ENCODE measurements around the gene MYO10. TPM values are rescaled to one million over a fixed set of nuclear protein-coding genes. Genes with fewer than 3 reads are reported as not detected.

Gene MYO10
- total RNA-seq, 1 donor from 2014 or later = 56.7 TPM

DNA sequence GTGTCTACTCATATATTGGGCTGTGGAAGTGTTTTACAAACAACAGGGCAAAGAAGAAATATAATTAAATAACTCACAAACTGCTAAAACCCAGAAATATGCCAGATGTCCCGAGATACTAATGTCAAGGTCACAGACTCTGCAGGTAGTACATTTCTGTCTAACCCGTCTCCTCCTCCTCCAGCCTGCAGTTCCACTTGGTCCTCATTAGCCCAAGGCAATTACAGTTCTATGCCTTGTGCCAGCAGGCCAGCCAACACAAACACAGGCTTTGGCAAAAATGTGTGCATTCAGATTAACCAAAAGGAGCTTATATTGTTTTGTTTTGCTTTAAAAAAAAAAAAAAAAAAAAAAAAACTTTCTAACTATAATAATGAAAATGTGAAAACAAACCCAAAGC is 148.8 kb downstream of the MYO10 start:
- H3K9me3 Mint-ChIP-seq = no peaks in the 10 kb centered on the region
- H3K4me1 Mint-ChIP-seq = peaks cover 13% of the 10 kb centered on the region
- TF ChIP-seq, protein P1, sequence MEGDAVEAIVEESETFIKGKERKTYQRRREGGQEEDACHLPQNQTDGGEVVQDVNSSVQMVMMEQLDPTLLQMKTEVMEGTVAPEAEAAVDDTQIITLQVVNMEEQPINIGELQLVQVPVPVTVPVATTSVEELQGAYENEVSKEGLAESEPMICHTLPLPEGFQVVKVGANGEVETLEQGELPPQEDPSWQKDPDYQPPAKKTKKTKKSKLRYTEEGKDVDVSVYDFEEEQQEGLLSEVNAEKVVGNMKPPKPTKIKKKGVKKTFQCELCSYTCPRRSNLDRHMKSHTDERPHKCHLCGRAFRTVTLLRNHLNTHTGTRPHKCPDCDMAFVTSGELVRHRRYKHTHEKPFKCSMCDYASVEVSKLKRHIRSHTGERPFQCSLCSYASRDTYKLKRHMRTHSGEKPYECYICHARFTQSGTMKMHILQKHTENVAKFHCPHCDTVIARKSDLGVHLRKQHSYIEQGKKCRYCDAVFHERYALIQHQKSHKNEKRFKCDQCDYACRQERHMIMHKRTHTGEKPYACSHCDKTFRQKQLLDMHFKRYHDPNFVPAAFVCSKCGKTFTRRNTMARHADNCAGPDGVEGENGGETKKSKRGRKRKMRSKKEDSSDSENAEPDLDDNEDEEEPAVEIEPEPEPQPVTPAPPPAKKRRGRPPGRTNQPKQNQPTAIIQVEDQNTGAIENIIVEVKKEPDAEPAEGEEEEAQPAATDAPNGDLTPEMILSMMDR (IDR thresholded peaks at IDR 0.05; ENCODE audit: unreplicated experiment) = no peak
- DNase-seq (ENCODE audit: low spot score in 2 of 2, unreplicated experiment in 2 of 2) = no peak
- no peak overlapping the region for H3K27ac Mint-ChIP-seq
- H3K4me3 Mint-ChIP-seq = no peak overlapping the region
- no peaks in the 10 kb centered on the region for H3K27me3 Mint-ChIP-seq (ENCODE audit: low read depth)
- H3K36me3 Mint-ChIP-seq = peaks cover 24% of the 10 kb centered on the region

DNA sequence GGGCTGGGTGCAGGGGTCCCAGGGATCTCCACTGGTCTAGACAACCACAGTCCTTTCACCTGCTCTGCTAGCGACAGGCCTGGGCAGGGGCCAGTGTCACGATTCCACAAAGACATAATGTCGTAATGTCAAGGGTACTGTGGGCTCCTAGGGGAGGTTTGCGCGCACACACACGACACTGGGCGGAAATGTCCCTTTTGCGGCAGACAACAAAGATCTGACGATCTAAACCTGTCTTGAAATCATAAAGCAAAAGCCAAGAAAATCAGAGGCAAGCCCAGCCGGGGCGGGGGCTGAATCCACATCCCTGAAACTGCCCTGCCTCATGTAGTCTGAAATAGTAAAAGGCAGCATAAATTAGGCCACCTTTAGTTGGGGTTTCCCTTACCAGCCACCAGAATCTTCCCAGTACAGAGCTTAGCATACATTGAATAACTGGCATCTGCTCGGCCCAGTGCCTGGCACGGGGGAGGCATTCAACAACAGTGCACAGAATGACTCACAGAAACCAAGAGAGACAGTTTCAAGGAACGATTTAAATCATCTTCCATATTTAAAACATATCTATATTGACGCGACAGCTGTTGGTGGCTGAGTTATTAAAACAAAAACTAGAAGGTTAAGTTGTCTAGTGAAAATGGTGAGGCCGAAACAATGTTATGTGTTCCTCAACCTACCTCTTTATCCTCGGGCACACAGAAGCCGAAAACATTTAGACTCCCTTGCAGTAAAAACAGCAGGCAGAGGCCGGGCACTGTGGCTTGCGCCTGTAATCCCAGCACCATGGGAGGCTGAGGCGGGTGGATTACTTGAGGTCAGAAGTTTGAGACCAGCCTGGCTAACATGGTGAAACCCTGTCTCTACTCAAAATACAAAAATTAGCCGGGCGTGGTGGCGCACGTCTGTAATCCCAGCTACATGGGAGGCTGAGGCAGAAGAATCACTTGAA is 151.0 kb downstream of the MYO10 start:
- H3K27ac Mint-ChIP-seq = no peak overlapping the region
- peaks cover 4% of the 10 kb centered on the region for H3K4me1 Mint-ChIP-seq
- H3K9me3 Mint-ChIP-seq = no peaks in the 10 kb centered on the region
- H3K27me3 Mint-ChIP-seq (ENCODE audit: low read depth) = no peaks in the 10 kb centered on the region
- no peak for DNase-seq (ENCODE audit: low spot score in 2 of 2, unreplicated experiment in 2 of 2)
- no peak overlapping the region for H3K4me3 Mint-ChIP-seq
- peaks cover 38% of the 10 kb centered on the region for H3K36me3 Mint-ChIP-seq
- TF ChIP-seq, protein P1 (IDR thresholded peaks at IDR 0.05; ENCODE audit: unreplicated experiment) = no peak

DNA sequence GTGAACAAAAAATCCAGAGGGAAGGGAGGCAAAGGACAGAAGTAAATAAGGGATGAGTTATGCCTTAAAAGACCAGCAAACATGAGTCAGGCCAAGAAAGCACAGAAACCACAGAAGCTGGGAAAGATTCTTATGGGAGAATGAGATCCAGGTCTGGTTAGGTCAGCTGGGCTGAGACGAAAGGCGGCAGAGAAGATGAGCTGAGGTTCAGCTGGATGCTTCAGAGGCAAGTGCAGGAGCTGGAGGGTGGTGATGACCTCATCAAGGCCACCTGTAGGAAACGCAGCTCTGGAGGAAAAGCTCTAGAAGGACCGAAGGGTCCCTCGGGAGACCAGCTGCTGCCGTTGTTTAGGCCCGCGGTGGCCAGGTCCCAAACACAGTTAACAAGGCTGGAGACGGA is 152.0 kb downstream of the MYO10 start:
- TF ChIP-seq, protein P1 (IDR thresholded peaks at IDR 0.05; ENCODE audit: unreplicated experiment) = no peak
- no peak overlapping the region for H3K4me3 Mint-ChIP-seq
- no peaks in the 10 kb centered on the region for H3K9me3 Mint-ChIP-seq
- H3K4me1 Mint-ChIP-seq = peaks cover 4% of the 10 kb centered on the region
- H3K27me3 Mint-ChIP-seq (ENCODE audit: low read depth) = no peaks in the 10 kb centered on the region
- DNase-seq (ENCODE audit: low spot score in 2 of 2, unreplicated experiment in 2 of 2) = no peak
- H3K36me3 Mint-ChIP-seq = peaks cover 40% of the 10 kb centered on the region
- no peak overlapping the region for H3K27ac Mint-ChIP-seq

DNA sequence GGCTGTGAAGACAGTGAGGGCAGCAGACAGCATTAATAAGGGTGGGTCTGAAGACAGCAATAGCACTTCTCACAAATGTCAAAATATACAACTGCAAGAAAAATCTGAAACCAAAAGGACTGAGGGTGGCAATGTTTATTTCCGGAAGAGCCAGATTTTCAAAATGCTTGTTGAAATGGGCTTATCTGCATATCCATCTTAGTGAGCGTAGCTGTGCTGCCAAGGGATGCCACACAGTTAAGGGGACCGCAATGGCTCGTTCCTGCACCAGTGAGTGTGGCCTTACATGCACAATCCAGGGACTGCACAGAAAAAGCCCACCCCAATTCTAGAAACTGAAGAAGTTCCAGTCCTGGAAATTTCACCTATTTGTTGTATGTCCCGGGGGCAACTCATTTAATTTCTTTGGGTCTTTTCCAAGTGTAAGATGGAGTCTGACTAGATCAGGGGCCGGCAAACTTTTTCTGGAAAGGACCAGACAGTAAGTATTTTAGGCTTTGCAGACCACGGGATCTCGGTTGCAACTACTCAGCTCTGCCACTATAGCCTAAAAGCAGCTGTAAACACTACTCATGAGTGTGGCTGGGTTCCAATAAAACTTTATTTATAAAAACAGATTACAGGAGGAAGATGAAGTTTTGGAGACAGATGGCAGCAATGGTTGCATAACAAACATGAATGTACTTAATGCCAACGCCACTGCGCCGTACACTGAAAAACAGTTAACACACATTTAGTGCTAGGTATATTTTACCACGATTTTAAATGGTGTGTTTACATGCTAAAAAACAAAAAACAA is 154.1 kb downstream of the MYO10 start:
- Mint-ChIP-seq H3K27me3 (ENCODE audit: low read depth) (no peaks in the 10 kb centered on the region), H3K4me1 (peaks cover under 1% of the 10 kb centered on the region), H3K9me3 (no peaks in the 10 kb centered on the region), H3K27ac (no peak overlapping the region), H3K36me3 (peaks cover 39% of the 10 kb centered on the region), H3K4me3 (no peak overlapping the region)
- DNase-seq (ENCODE audit: low spot score in 2 of 2, unreplicated experiment in 2 of 2) = no peak
- TF ChIP-seq, protein P1 (IDR thresholded peaks at IDR 0.05; ENCODE audit: unreplicated experiment) = no peak

DNA sequence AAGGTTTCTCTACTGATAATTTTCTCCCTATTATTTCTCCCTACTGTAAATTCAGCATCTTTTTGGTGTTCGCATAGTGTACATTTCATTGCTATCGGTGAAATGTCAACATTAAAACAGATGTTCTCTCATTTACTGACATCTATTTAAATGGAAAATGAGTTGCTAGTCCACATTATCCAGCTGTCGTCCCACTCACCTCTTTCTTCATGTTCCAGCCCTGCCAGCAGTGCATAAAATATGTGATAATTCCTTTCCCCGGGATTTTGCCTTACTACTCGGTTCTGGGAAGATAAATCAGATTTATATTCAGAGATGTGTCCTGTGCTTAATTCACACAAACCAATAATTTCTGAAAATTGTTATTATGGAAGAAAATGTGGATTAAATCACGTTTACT is 155.8 kb downstream of the MYO10 start:
- Mint-ChIP-seq H3K36me3 (peaks cover 39% of the 10 kb centered on the region), H3K9me3 (no peaks in the 10 kb centered on the region), H3K4me3 (no peak overlapping the region), H3K4me1 (no peaks in the 10 kb centered on the region), H3K27me3 (ENCODE audit: low read depth) (no peaks in the 10 kb centered on the region), H3K27ac (no peak overlapping the region)
- DNase-seq (ENCODE audit: low spot score in 2 of 2, unreplicated experiment in 2 of 2) = no peak
- TF ChIP-seq, protein P1 (IDR thresholded peaks at IDR 0.05; ENCODE audit: unreplicated experiment) = no peak
